Spleen (tissue), 7 donors: ENCODE data around the gene GRM5.

Source experiments
- POLR2A ChIP-seq, 3 donors: fragments of 450-650 bp; IDR thresholded peaks; one replicate each; pipeline ENCODE4 v1.5.1; 2017; ENCODE audit warnings: antibody characterized with exemption in 3 of 3, mild to moderate bottlenecking in 1 of 3
- POLR2AphosphoS5 ChIP-seq, 3 donors: sonication (generic); formaldehyde crosslinking; IDR thresholded peaks; one replicate each; pipeline ENCODE4 v1.5.1; 2017; ENCODE audit warnings: antibody characterized with exemption in 3 of 3
- TF ChIP-seq, protein P1 (sequence below), 11 experiments: fragments of 200-600 bp in 7 of 11; fragments of 450-650 bp in 4 of 11; sonication (generic) in 4 of 11; IDR thresholded peaks in 8 of 11; conservative IDR thresholded peaks in 3 of 11; 1 replicate in 7 of 11; 2 replicates in 4 of 11; pipeline versions ENCODE4 v1.4.0 to v1.8.0; 2016 to 2021; ENCODE audit warnings: antibody characterized with exemption in 11 of 11, inconsistent platforms in 4 of 11, mild to moderate bottlenecking in 1 of 11
- donor health status: DM: no; HTN: no; CAD: no; lungs with moderate emphysema.
- donor health status: DM: no; HTN: no; CAD: no.
- donor health status: DM: no; HTN: no; CAD: no.

DNA sequence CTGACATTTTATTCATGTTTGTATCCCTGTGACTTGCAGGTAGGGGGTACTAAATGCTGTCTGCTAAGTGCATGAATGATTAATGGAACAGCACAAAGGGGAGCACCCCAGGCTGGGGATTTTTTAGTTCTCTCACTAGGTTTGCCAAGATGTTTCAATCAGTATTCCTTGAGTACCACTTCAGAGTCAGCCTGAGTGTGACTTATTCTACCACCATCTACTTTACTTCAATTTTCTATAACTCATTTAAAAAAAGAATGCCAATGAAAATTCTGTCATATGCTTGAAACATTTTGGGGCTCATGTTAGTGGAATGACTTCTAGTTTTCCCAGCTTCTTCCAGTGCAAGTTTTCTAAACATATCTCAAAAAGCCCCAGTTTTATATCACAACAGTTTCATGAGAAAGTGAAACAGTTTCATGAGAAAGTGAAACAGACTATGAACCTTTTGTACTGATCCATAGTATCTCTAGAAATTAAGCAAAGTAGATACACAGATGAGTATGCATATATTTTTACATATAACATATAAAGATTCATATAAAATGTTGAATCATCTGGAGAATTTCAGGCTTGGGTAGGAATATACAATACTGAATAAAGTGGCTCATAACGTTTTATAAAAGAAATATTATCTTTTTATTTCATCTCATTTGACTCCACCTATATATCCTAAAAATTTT is 252.4 kb downstream of the GRM5 start:
- TF ChIP-seq POLR2A (IDR thresholded peaks at IDR 0.05) (no peak), POLR2AphosphoS5 (IDR thresholded peaks at IDR 0.05) (no peak)
- TF ChIP-seq, protein P1, sequence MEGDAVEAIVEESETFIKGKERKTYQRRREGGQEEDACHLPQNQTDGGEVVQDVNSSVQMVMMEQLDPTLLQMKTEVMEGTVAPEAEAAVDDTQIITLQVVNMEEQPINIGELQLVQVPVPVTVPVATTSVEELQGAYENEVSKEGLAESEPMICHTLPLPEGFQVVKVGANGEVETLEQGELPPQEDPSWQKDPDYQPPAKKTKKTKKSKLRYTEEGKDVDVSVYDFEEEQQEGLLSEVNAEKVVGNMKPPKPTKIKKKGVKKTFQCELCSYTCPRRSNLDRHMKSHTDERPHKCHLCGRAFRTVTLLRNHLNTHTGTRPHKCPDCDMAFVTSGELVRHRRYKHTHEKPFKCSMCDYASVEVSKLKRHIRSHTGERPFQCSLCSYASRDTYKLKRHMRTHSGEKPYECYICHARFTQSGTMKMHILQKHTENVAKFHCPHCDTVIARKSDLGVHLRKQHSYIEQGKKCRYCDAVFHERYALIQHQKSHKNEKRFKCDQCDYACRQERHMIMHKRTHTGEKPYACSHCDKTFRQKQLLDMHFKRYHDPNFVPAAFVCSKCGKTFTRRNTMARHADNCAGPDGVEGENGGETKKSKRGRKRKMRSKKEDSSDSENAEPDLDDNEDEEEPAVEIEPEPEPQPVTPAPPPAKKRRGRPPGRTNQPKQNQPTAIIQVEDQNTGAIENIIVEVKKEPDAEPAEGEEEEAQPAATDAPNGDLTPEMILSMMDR (IDR thresholded peaks at IDR 0.05 in 8 of 11, conservative IDR thresholded peaks at IDR 0.05 in 3 of 11), result no peak
